Chondrocyte (in vitro differentiated cells): ENCODE results near the gene SPATA19. TPM values are rescaled to one million over a fixed set of nuclear protein-coding genes. Genes with fewer than 3 reads are reported as not detected.

Experiments used
- DNase-seq: peaks from one replicate; pipeline ENCODE4 v3.0.0; 2021; ENCODE audit warnings: mixed read lengths, low spot score
- H3K27ac Mint-ChIP-seq: one replicate; pipeline ENCODE4 v1.8.0; 2021; ENCODE audit warnings: mild to moderate bottlenecking, moderate library complexity, mixed read lengths; ENCODE audit not compliant: unreplicated experiment
- H3K27me3 Mint-ChIP-seq: 2 replicates; pipeline ENCODE4 v1.8.0; 2021; ENCODE audit warnings: low read depth, mixed read lengths
- H3K36me3 Mint-ChIP-seq: 2 replicates; pipeline ENCODE4 v1.8.0; 2021; ENCODE audit warnings: low read depth, mixed read lengths
- H3K4me1 Mint-ChIP-seq: 2 replicates; pipeline ENCODE4 v1.8.0; 2021; ENCODE audit warnings: low read depth, mild to moderate bottlenecking, mixed read lengths
- H3K4me3 Mint-ChIP-seq: one replicate; pipeline ENCODE4 v1.8.0; 2021; ENCODE audit warnings: mild to moderate bottlenecking, moderate library complexity, mixed read lengths; ENCODE audit not compliant: unreplicated experiment
- H3K9me3 Mint-ChIP-seq: 2 replicates; pipeline ENCODE4 v1.8.0; 2021; ENCODE audit warnings: low read depth, mixed read lengths
- CTCF ChIP-seq: fragments of 200-600 bp; sonication (generic); IDR thresholded peaks from 2 replicates; pipeline ENCODE4 v1.5.0; 2021; ENCODE audit warnings: antibody characterized with exemption, mild to moderate bottlenecking, moderate library complexity
- total RNA-seq: library from RNA; stranded (reverse); gene quantifications from 3 replicates; pipeline ENCODE4 v1.2.1, GENCODE V29; 2021

The SPATA19 gene
- total RNA-seq, 1 donor from 2014 or later = not detected

GRCh38 chr11:133835593-133836548 is 9.4 kb downstream of the SPATA19 start:
- Mint-ChIP-seq H3K27ac (no peak overlapping the region), H3K4me1 (no peaks in the 10 kb centered on the region), H3K36me3 (no peaks in the 10 kb centered on the region)

GRCh38 chr11:133834682-133835592 is 10.4 kb downstream of the SPATA19 start:
- Mint-ChIP-seq H3K36me3 (no peaks in the 10 kb centered on the region), H3K27ac (no peak overlapping the region), H3K4me3 (no peak overlapping the region), H3K4me1 (no peaks in the 10 kb centered on the region), H3K27me3 (peaks cover 4% of the 10 kb centered on the region), H3K9me3 (peaks cover 5% of the 10 kb centered on the region)
- DNase-seq = no peak
- peak; percentile 83 for TF ChIP-seq CTCF

More at GRCh38 chr11:133835593-133836548, 9.4 kb downstream of the SPATA19 start:
- no peak overlapping the region for H3K4me3 Mint-ChIP-seq
- peaks cover 5% of the 10 kb centered on the region for H3K27me3 Mint-ChIP-seq
- TF ChIP-seq CTCF = no peak
- H3K9me3 Mint-ChIP-seq = peaks cover 5% of the 10 kb centered on the region
- no peak for DNase-seq

DNA sequence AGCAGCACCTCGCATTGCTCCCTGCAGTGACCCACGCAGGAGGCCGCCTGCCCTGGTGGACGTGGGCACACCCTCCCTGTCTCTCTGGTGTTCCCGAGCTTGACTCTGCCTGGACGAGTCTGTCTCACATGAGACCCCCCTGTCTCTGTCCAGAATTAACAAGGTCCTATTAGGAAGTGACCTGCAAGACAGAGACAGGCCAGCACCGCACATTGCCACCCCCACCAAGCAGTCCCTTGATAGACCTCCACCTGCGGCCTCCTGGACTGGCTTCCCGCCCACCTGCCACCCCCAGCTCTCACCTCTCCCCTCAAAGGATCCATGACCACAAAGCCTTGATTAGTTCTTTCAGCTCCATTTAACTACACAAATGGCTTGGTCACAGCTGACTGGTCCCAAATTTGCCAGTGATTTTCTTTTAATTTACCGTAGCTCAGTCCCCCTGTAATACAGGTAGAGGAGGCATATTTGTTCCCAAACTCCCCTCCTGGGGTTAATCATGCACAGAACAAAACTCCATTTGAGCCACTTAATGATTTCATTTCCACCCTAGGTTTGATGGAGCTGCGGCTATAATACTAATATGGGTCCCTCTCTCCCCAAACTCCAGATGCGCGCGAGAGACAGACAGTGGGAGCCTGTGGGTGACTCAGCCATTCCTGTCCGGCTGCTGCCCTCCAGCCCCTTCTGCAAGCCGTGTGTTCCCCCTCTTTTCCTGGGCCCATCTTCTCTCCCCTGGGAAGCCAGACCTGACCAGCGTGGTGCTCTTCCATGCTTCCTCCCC is 11.2 kb downstream of the SPATA19 start:
- TF ChIP-seq CTCF = no peak
- no peak overlapping the region for H3K27ac Mint-ChIP-seq
- H3K27me3 Mint-ChIP-seq = peaks cover 4% of the 10 kb centered on the region
- no peaks in the 10 kb centered on the region for H3K4me1 Mint-ChIP-seq
- no peaks in the 10 kb centered on the region for H3K36me3 Mint-ChIP-seq
- H3K9me3 Mint-ChIP-seq = peaks cover 5% of the 10 kb centered on the region
- no peak for DNase-seq
- H3K4me3 Mint-ChIP-seq = no peak overlapping the region

DNA sequence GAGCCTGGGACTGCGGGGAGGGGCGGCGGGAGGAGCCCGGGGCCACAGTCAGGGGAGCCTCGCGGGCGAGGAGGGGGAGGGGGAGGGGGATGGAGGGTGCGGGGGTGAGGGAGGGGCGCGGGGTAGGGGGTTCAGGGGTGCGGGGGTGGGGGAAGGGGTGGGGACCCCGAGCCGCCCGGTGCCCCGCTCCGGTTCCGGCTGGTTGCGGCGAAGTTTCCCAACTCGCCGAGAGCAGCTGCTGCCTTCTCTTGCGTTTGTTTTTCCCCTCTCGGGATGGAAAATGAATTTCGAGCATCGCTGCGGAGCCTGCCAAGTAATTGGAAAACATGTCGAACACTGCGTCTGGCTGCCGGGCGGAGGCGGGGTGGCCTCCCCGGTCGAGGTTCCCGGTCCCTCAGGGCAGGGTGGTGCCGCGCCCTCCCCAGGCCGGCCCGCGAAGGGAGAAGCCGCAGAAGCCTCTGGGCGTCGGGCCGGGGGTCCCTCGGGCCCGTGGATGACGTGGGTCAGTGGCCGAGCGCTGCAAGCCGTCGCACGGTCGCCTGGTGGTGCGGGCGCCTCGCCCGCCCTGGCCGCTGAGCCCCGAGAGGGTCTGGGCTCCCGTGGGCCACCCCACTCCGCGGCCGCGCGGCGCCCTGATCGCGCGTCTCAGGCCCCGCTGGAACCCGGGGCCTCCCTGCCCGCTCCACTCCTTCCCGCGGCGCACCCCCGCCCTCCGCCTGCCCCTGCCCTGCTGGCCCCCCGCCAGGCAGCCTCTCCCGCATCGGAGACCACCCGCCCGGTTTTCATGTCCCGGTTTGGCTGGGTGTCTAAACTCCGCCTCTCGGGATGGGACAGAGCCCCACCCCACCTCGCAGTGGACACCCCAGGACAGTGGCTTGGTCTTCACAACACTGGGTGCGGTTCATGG is 12.1 kb downstream of the SPATA19 start:
- no peak overlapping the region for H3K27ac Mint-ChIP-seq
- no peaks in the 10 kb centered on the region for H3K4me1 Mint-ChIP-seq
- no peak for DNase-seq

More for the DNA sequence above, 12.1 kb downstream of the SPATA19 start:
- Mint-ChIP-seq H3K27me3 (peaks cover 4% of the 10 kb centered on the region), H3K36me3 (no peaks in the 10 kb centered on the region), H3K9me3 (peaks cover 5% of the 10 kb centered on the region), H3K4me3 (no peak overlapping the region)
- TF ChIP-seq CTCF = no peak
